K562 (cell line): ENCODE data around the gene NES. TPM values are rescaled to one million over a fixed set of nuclear protein-coding genes. Genes with fewer than 3 reads are reported as not detected.

ENCODE experiments used
- ATAC-seq: fragments of 200-7000 bp; cut with Tn5 transposase; 3 replicates; pipeline ENCODE4 v1.9.1; 2020; ENCODE audit warnings: moderate library complexity
- BruUV-seq: library from RNA; stranded (reverse); fragments of 400-500 nt; replicated peaks from 2 replicates; lab custom pipeline; 2021; lab: Mats Ljungman, UMichigan
- CTCF ChIA-PET: fragments of 300-600 bp; formaldehyde crosslinking; extraction: SDS; loops from one replicate; lab custom pipeline; 2021; ENCODE audit warnings: low intra/inter-chr PET ratio; lab: Yijun Ruan, JAX
- POLR2A ChIA-PET: fragments of 300-600, 350-650 bp; sonication (Branson Sonifier 250); formaldehyde crosslinking; extraction: SDS; loops from one replicate; lab custom pipeline; 2021; ENCODE audit warnings: antibody characterized with exemption, inconsistent platforms; lab: Yijun Ruan, JAX
- DNase-seq, 4 experiments: peaks; one replicate each; pipeline versions ENCODE4 v3.0.0 to v3.0.0-alpha.2; 2011 to 2018; ENCODE audit warnings: low spot score in 3 of 4, mixed read lengths in 3 of 4; ENCODE audit errors: extremely low read depth in 1 of 4
- FAIRE-seq: peaks from 2 replicates; lab custom pipeline; 2011; peaks lifted over from hg19 to GRCh38; lab: Jason Lieb, UNC
- H2AFZ ChIP-seq: 2 replicates; pipeline ENCODE4 v1.6.0; 2011; ENCODE audit warnings: low read depth, low read length, control low read depth, inconsistent platforms
- H3K27ac ChIP-seq: fragments of 200-600 bp; 3 replicates; pipeline ENCODE4 v1.8.0; 2011; ENCODE audit warnings: low read depth, mild to moderate bottlenecking, control low read depth, inconsistent platforms, low read length, moderate library complexity, mixed read lengths; ENCODE audit errors: extremely low read depth
- H3K27me3 ChIP-seq, 2 experiments: fragments of 300-600 bp in 1 of 2; 2 replicates in 1 of 2; 3 replicates in 1 of 2; pipeline versions ENCODE4 v1.6.0 to v1.8.0; 2011; ENCODE audit warnings: inconsistent platforms in 2 of 2, low read length in 2 of 2, mild to moderate bottlenecking in 1 of 2, mixed read lengths in 1 of 2, moderate library complexity in 1 of 2; ENCODE audit not compliant: control insufficient read depth in 2 of 2, insufficient read depth in 2 of 2
- H3K36me3 ChIP-seq: fragments of 300-600 bp; 3 replicates; pipeline ENCODE4 v1.8.0; 2011; ENCODE audit warnings: mild to moderate bottlenecking, low read length, inconsistent platforms; ENCODE audit not compliant: control insufficient read depth, insufficient read depth
- H3K4me1 ChIP-seq, 2 experiments: fragments of 200-600 bp in 1 of 2; replicated peaks in 1 of 2; 2 replicates in 1 of 2; 3 replicates in 1 of 2; pipeline versions ENCODE4 v1.5.1 to v1.8.0; 2011; ENCODE audit warnings: inconsistent platforms in 2 of 2, low read length in 2 of 2, mild to moderate bottlenecking in 1 of 2, mixed read lengths in 1 of 2, moderate library complexity in 1 of 2; ENCODE audit not compliant: control insufficient read depth in 2 of 2, insufficient read depth in 2 of 2
- H3K4me2 ChIP-seq: 2 replicates; pipeline ENCODE4 v1.6.1; 2011; ENCODE audit warnings: low read length, control low read depth, inconsistent platforms, mixed read lengths; ENCODE audit not compliant: insufficient read depth
- H3K4me3 ChIP-seq: fragments of 200-600 bp; sonication (generic), shearing (Covaris generic); 2 replicates; pipeline ENCODE4 v1.5.1; 2016; ENCODE audit warnings: control low read depth, inconsistent platforms
- H3K79me2 ChIP-seq: fragments of 200-600 bp; 3 replicates; pipeline ENCODE4 v1.8.0; 2011; ENCODE audit warnings: low read length, inconsistent platforms; ENCODE audit not compliant: control insufficient read depth, insufficient read depth
- H3K9ac ChIP-seq, 2 experiments: 2 replicates each; pipeline versions ENCODE4 v1.6.0 to v1.6.1; 2011; ENCODE audit warnings: low read depth in 2 of 2, low read length in 2 of 2, control low read depth in 1 of 2, inconsistent platforms in 1 of 2, mild to moderate bottlenecking in 1 of 2, mixed read lengths in 1 of 2; ENCODE audit not compliant: insufficient read depth in 1 of 2
- H3K9me1 ChIP-seq: one replicate; pipeline ENCODE4 v1.6.0; 2011; ENCODE audit warnings: inconsistent platforms, mild to moderate bottlenecking, low read length, moderate library complexity; ENCODE audit not compliant: control insufficient read depth, insufficient read depth
- H3K9me3 ChIP-seq: replicated peaks from 2 replicates; pipeline ENCODE4 v1.5.1; 2011; ENCODE audit warnings: low read depth, low read length, inconsistent platforms; ENCODE audit not compliant: control insufficient read depth, insufficient read depth
- H4K20me1 ChIP-seq: replicated peaks from 2 replicates; pipeline ENCODE4 v1.6.1; 2011; ENCODE audit warnings: low read length, inconsistent platforms, mixed read lengths; ENCODE audit not compliant: control insufficient read depth, insufficient read depth
- CC2D1A ChIP-seq: fragments of 450-650 bp; IDR thresholded peaks from 2 replicates; pipeline ENCODE4 v1.6.1; 2017; ENCODE audit warnings: mild to moderate bottlenecking
- FOXA3 ChIP-seq, 2 experiments: fragments of 450-650 bp in 1 of 2; sonication (generic) in 1 of 2; formaldehyde crosslinking; IDR thresholded peaks in 1 of 2; conservative IDR thresholded peaks in 1 of 2; 2 replicates each; pipeline versions ENCODE4 v1.4.0 to v1.8.0; 2020 to 2022; ENCODE audit warnings: mild to moderate bottlenecking in 2 of 2, missing genetic modification reagents in 1 of 2
- KAT7 ChIP-seq: sonication (generic); formaldehyde crosslinking; IDR thresholded peaks from 2 replicates; pipeline ENCODE4 v1.8.0; 2022; ENCODE audit warnings: missing genetic modification reagents, mild to moderate bottlenecking, borderline replicate concordance
- MIER1 ChIP-seq: fragments of 450-650 bp; IDR thresholded peaks from 2 replicates; pipeline ENCODE4 v1.6.1; 2016; ENCODE audit warnings: antibody characterized with exemption, mild to moderate bottlenecking, low read depth
- XRCC5 ChIP-seq: fragments of 200-400 bp; formaldehyde crosslinking; IDR thresholded peaks from 2 replicates; pipeline ENCODE4 v1.6.1; 2017; ENCODE audit warnings: low read depth, mild to moderate bottlenecking, low read length
- ZC3H8 ChIP-seq: fragments of 450-650 bp; IDR thresholded peaks from 2 replicates; pipeline ENCODE4 v1.6.1; 2017
- ZNF134 ChIP-seq: fragments of 250-450 bp; sonication (Bioruptor Pico); conservative IDR thresholded peaks from 2 replicates; pipeline ENCODE4 v1.4.0; 2020
- ZNF407 ChIP-seq: fragments of 450-650 bp; IDR thresholded peaks from 2 replicates; pipeline ENCODE4 v1.6.1; 2016; ENCODE audit warnings: low read depth
- ZNF518B ChIP-seq: fragments of 250-450 bp; sonication (Bioruptor Pico); IDR thresholded peaks from 2 replicates; pipeline ENCODE4 v1.5.0; 2021; ENCODE audit warnings: mild to moderate bottlenecking, moderate library complexity
- WGBS: fragments of 100-300 bp; shearing (Covaris generic); methylation state at CpG from one replicate; pipeline ENCODE4 v1.1.6; 2016; ENCODE audit warnings: low coverage, mixed read lengths; ENCODE audit not compliant: insufficient coverage; ENCODE audit errors: missing lambda C conversion rate; 5-methylcytosine and 5-hydroxymethylcytosine counted together
- in situ Hi-C: fragments of 300-500 bp; cut with MboI; formaldehyde crosslinking; loops from 4 replicates; pipeline ENCODE4 v1.15.0; 2018; ENCODE audit warnings: inconsistent platforms, mixed read lengths
- intact Hi-C: fragments of 100-400 bp; cut with micrococcal nuclease; formaldehyde crosslinking; loops from 2 replicates; pipeline ENCODE4 v1.14.2; 2022
- polyA plus RNA-seq, 8 experiments: library from polyadenylated mRNA; depleted of rRNA in 4 of 8; stranded (reverse) in 5 of 8; unstranded in 3 of 8; fragments of >200 nt; fragmentation: Nextera tagmentation in 2 of 8; fragmentation: Illumina TruSeq in 1 of 8; extraction: Ambion mirVana in 2 of 8; extraction: Trizol in 1 of 8; gene quantifications; 2 replicates each; pipeline versions ENCODE4 v1.2.1 to v1.2.3, GENCODE V29; 2011 to 2014; ENCODE audit warnings: inconsistent platforms in 1 of 8, missing spikeins in 1 of 8
- total RNA-seq, 7 experiments: library from RNA; depleted of rRNA in 6 of 7; stranded (reverse); fragments of >200 nt in 6 of 7; fragmentation: Illumina TruSeq in 2 of 7; extraction: Trizol in 2 of 7; gene quantifications; 2 replicates each; pipeline versions ENCODE4 v1.2.1 to v1.2.3, GENCODE V29; 2011 to 2021; ENCODE audit warnings: low replicate concordance in 1 of 7

The NES gene
- total and polyA plus RNA-seq, 9 of the 15 experiments (the other 6 are each of a cell fraction or from before 2014, with no cell fraction given), result 0.10 to 8.6 (median 4.2) TPM

- Histone ChIP-seq H3K4me1 (peaks cover 7 to 26% of the 10 kb centered on the region in 2 experiments; a peak in 4 of 5 replicates), H3K9me3 (no peaks in the 10 kb centered on the region), H3K79me2 (no peaks in the 10 kb centered on the region), H3K36me3 (no peaks in the 10 kb centered on the region), H2AFZ (no peak overlapping the region), H3K9me1 (no peaks in the 10 kb centered on the region), H3K9ac (no peak overlapping the region), H3K4me3 (no peak overlapping the region), H4K20me1 (no peaks in the 10 kb centered on the region), H3K27me3 (no peaks in the 10 kb centered on the region), H3K4me2 (no peak overlapping the region), H3K27ac (no peak overlapping the region)
- ChIA-PET POLR2A (interaction anchor here (0.5 to 3.0 kb wide), 13 partner anchors 8 to 541 kb away, joined by 3 to 21 read pairs (median 3); partner anchors contain the start of gene MRPL24), CTCF (interaction anchor here (2.7 to 4.4 kb wide), 2 partner anchors 18 to 48 kb away, joined by 36 to 64 read pairs; no protein-coding TSS in a partner anchor)
- no TSS peak for BruUV-seq
- ATAC-seq, result no peak
- in situ Hi-C loops (no loop called here), intact Hi-C loops (no loop called here)
- no peak for FAIRE-seq
- no peak for DNase-seq
- 22% methylated on average over 3 of the region's 8 CpGs for WGBS
- TF ChIP-seq MIER1 (no peak), ZC3H8 (no peak), ZNF518B (no peak), XRCC5 (no peak), KAT7 (CRISPR knock-in tag) (no peak), ZNF134 (CRISPR knock-in tag) (no peak), ZNF407 (no peak), CC2D1A (no peak), FOXA3 (CRISPR knock-in tag; conservative IDR thresholded peaks at IDR 0.05 in 1 of 2, IDR thresholded peaks at IDR 0.05 in 1 of 2) (no peak)
Observed at GRCh38 chr1:156707417-156708217, 30.4 kb upstream of the NES start.
